ENCODE results near the gene MKKS.

MKKS gene

DNA sequence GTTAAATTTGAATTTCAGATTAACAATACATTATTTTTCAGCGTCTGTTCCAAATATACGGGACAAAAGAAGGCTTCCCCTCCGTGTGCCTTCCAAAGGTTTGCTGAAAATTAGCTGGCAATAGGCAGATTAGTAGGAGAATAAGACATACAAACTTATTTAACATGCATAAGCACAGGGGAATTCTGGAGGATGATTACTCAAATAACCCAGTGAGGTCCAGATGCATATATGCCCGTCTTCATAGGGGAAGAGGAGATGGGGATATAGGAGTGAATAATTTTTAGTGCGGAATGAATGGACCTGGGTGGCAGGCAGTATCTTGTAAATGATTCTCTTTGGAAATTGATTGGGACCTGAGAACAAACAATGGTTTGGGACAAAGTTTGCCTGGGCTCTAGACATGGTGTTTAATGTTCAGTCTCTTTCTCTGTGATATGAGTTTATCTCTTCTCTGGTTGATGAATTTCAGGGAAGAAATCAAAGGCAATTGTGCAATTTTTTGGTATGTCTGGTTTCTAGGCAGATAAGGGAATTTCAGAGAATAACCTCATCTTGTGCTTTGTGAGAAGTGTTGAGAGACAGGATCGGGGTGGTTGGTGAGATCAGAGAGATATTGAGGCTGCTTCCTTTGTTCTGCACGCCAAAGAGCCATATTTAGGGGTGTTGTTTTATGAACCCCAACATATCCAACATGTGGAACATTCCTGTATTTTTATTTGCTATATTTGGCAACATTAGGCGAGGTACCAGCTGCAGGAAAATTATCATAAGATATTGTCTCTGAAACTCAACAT lies 63.7 kb downstream of the MKKS start:
- in situ Hi-C loops (cut with HindIII; ENCODE audit: low sequenced_read_pairs): no loop called here

GRCh38 chr20:10369723-10370090 lies 64.3 kb downstream of the MKKS start:
- in situ Hi-C loops (cut with HindIII; ENCODE audit: low sequenced_read_pairs): no loop called here

- in situ Hi-C loops (cut with HindIII; ENCODE audit: low sequenced_read_pairs): no loop called here
Measured at GRCh38 chr20:10368702-10369041, 65.3 kb downstream of the MKKS start.

DNA sequence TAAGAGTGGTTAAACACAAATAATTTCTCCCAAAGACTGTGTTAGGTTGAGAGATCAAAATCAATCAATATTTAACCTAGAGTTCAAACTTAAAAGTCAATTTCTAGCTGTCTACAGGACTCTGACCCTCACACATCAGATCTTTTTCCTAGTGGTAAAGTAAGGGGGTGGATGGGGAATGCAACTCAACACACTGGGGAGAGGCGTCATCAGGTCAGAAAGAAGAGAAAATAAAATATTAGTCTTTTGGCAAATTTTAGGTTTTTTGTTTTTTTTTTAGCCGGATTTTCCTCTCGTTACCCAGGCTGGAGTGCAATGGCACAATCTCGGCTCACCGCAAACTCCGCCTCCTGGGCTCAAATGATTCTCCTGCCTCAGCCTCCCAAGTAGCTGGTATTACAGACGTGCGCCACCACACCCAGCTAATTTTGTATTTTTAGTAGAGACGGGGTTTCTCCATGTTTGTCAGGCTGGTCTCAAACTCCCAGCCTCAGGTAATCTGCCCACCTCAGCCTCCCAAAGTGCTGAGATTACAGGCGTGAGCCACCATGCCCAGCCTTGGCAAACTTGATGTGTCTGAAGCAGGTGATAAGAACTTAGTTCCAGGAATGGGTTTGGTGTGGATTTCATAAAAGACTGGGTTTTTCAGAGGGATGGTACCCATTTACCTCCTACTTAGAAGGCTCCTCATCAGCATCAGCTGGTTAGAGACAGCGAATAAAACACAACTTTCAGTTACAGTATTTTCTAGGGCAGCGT lies 65.9 kb downstream of the MKKS start:
- in situ Hi-C loops (cut with HindIII; ENCODE audit: low sequenced_read_pairs): no loop called here

- in situ Hi-C loops (cut with HindIII; ENCODE audit: low sequenced_read_pairs): no loop called here
Measured at GRCh38 chr20:10367693-10367942, 66.4 kb downstream of the MKKS start.

DNA sequence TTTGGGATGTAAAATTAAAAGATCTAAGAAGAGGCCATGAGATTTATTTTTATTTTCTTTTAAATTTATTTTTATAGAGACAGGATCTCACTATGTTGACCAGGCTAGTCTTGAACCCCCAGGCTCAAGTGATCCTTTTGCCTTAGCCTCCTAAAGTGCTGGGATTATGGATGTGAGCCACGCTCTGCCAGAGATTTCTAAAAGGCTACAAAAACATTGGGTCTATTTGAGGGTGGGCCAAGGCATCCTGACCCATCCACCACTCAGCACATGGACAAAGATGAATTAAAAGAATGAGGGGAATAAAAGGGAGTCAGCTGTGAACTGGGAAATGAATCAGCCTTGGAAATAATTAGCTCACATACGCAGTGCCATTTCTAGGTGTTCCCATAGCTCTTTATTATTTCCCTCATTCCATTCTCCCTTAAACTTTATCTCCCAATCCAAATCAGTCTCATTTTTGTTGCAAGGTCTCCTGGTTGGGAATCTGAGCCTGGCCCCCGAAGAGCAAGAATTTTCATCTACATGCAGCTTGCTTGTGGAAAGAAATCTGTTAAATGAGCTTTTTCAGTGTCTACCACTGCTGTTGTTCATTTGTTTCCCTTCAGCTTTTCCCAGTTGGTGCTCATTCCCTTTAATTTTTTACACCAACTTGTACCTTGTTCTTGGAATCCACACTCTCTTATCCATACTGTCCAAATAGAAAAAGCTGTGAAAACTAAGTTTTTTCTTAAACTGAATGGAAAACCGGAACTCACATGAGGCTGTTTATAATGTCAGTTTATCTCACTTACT lies 66.9 kb downstream of the MKKS start:
- in situ Hi-C loops (cut with HindIII; ENCODE audit: low sequenced_read_pairs): no loop called here

DNA sequence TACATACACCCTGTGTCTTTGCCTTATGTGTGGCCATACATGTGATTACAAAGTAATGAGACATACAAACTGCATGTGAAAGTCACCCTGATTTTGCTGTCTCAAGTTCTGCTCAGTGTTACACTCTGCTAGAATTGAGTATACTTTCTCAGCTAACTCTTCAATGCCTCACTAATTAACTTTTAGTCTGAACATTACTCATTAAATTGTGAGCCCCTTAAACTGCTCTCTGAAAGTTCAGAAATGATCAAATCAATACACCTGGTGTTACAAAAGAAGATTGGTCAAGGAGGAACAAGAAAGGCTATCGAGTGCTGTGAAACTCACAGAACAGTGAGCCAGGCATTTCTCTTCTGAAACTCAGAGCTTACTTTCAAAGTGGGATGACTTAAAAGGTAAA lies 71.3 kb downstream of the MKKS start:
- in situ Hi-C loops (cut with HindIII; ENCODE audit: low sequenced_read_pairs): no loop called here

- in situ Hi-C loops (cut with HindIII; ENCODE audit: low sequenced_read_pairs): no loop called here
Measured at GRCh38 chr20:10360878-10361277, 73.1 kb downstream of the MKKS start.

GRCh38 chr20:10359621-10360040 lies 74.4 kb downstream of the MKKS start:
- in situ Hi-C loops (cut with HindIII; ENCODE audit: low sequenced_read_pairs): no loop called here

DNA sequence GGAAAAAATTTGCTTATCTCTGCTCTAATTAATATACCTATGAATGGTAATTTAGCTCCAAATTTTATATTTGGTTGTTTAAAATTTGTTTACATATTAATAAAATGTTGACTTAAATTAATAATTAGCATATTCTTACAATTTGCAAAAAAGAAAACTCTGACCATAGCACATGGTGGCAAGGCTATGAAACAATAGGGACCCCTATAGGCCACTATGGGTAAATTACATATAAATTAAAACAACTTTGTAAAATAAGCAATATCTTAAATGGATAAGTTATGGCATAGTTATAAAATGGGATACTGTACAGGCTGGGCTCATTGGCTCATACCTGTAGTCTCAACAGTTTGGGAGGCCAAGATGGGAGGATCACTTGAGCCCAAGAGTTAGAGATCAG lies 76.0 kb downstream of the MKKS start:
- in situ Hi-C loops (cut with HindIII; ENCODE audit: low sequenced_read_pairs): no loop called here

- in situ Hi-C loops (cut with HindIII; ENCODE audit: low sequenced_read_pairs): no loop called here
Measured at GRCh38 chr20:10357061-10357708, 76.8 kb downstream of the MKKS start.

DNA sequence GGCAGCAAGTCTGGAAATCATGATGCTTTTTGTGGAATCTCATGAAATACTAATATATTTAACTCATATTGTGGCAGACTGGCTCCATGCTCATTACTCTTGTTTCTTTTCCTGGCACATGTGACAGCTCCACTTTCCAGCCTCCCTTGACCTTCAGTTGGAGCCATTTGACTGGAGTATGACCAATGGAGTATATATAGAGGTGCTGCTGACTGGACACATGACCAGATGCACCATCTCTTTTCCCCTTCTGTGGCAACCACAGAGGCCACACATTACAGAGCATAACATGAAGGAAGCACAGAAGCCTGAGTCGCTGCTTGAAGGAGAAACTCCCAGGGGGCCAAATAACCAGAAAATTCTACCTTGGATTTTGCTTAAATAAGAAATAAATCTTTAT lies 77.4 kb downstream of the MKKS start:
- in situ Hi-C loops (cut with HindIII; ENCODE audit: low sequenced_read_pairs): no loop called here

DNA sequence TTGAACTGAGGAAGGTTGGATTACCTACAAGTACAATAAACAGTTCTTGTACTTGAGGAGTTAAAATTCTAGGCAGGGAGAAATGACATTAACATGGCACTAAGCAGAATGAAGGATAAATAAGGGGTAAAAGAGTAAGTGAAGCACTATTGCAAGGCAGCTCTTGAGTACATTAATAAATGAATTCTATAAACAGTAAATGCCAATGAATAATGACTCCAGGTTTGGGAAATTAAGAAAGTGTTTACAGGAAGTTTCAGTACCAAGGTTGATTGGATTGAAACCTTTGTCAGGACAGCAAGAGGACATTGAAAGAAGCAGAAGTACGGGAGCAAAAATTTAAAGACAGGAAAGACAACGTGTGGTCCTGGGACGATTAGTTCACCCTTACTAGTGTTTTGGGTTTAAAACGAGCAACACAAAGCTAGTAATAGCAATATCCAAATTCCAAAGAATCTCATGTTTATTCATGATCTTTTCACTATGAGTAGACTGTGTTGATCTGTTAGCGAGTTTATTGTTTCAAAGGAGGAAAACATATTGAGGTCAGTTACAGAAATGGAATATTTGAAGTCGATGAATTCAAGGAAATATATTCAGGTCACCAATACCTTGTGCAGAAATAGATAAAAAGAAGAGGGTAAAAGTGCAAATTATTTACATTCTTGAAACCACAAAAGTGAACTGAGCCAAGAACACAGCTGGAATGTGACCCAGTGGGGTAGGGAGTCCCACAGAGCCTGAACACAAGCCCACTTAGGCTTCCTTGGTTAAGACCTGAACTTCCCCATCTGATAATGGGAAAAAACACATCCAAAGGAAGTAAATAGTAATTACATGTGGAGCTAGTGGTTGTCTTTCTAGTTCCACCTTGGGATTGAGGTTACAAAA lies 80.8 kb downstream of the MKKS start:
- in situ Hi-C loops (cut with HindIII; ENCODE audit: low sequenced_read_pairs): no loop called here
